DOHH2 (cell line): ENCODE results near the gene SUPT3H.

Source experiments
- H3F3A ChIP-seq: fragments of 200-600 bp; sonication (generic), shearing (Covaris generic); 2 replicates; pipeline ENCODE4 v1.6.0; 2016; ENCODE audit warnings: antibody characterized with exemption, mild to moderate bottlenecking; ENCODE audit not compliant: control insufficient read depth, insufficient read depth
- H3K27ac ChIP-seq: fragments of 200-600 bp; sonication (generic); 2 replicates; pipeline ENCODE4 v1.5.1; 2014; ENCODE audit warnings: low read depth, mild to moderate bottlenecking, low read length, moderate library complexity
- H3K27me3 ChIP-seq: fragments of 200-600 bp; sonication (generic); 2 replicates; pipeline ENCODE4 v1.6.1; 2014; ENCODE audit warnings: mild to moderate bottlenecking, low read length, mixed read lengths; ENCODE audit not compliant: control insufficient read depth
- H3K36me3 ChIP-seq: fragments of 200-600 bp; sonication (generic); 2 replicates; pipeline ENCODE4 v1.6.1; 2014; ENCODE audit warnings: mild to moderate bottlenecking, low read length, moderate library complexity, mixed read lengths; ENCODE audit not compliant: control insufficient read depth
- H3K4me1 ChIP-seq: fragments of 200-600 bp; sonication (generic); 2 replicates; pipeline ENCODE4 v1.6.1; 2014; ENCODE audit warnings: mild to moderate bottlenecking, low read length, mixed read lengths; ENCODE audit not compliant: control insufficient read depth
- H3K4me2 ChIP-seq: fragments of 200-600 bp; sonication (generic); 2 replicates; pipeline ENCODE4 v1.6.0; 2014; ENCODE audit warnings: mild to moderate bottlenecking, low read length, moderate library complexity
- H3K4me3 ChIP-seq: fragments of 200-600 bp; sonication (generic); 2 replicates; pipeline ENCODE4 v1.5.1; 2014; ENCODE audit warnings: mild to moderate bottlenecking, low read length, mixed read lengths
- H3K79me2 ChIP-seq: fragments of 200-600 bp; sonication (generic); 2 replicates; pipeline ENCODE4 v1.6.1; 2014; ENCODE audit warnings: mild to moderate bottlenecking, low read length, mixed read lengths; ENCODE audit not compliant: control insufficient read depth
- H3K9me2 ChIP-seq: fragments of 200-600 bp; sonication (generic); replicated peaks from 2 replicates; pipeline ENCODE4 v1.6.1; 2014; ENCODE audit warnings: mild to moderate bottlenecking, low read length, mixed read lengths; ENCODE audit not compliant: control insufficient read depth
- H3K9me3 ChIP-seq: fragments of 200-600 bp; sonication (generic); 2 replicates; pipeline ENCODE4 v1.6.1; 2014; ENCODE audit warnings: antibody characterized with exemption, low read length, mixed read lengths; ENCODE audit not compliant: control insufficient read depth, insufficient read depth
- H4K20me1 ChIP-seq: fragments of 200-600 bp; sonication (generic); 2 replicates; pipeline ENCODE4 v1.6.0; 2014; ENCODE audit warnings: low read depth, mild to moderate bottlenecking, antibody characterized with exemption, low read length, moderate library complexity; ENCODE audit not compliant: control insufficient read depth, insufficient read depth
- CTCF ChIP-seq: fragments of 200-600 bp; sonication (generic); IDR thresholded peaks from one replicate; pipeline ENCODE4 v1.5.1; 2014; ENCODE audit warnings: antibody characterized with exemption, mild to moderate bottlenecking, low read depth, low read length; ENCODE audit not compliant: poor library complexity, severe bottlenecking
- EZH2phosphoT487 ChIP-seq: fragments of 200-600 bp; sonication (generic); IDR thresholded peaks from 2 replicates; pipeline ENCODE4 v1.6.1; 2017; ENCODE audit warnings: borderline replicate concordance, mild to moderate bottlenecking, antibody characterized with exemption, low read length, moderate library complexity, mixed read lengths

The SUPT3H gene

GRCh38 chr6:45421709-45422502 lies 44.2 kb upstream of the SUPT3H start:
- Histone ChIP-seq H3K27me3 (peaks cover 85% of the 10 kb centered on the region), H3K4me3 (peak overlapping the region; percentile 64), H3K27ac (no peak overlapping the region), H3K36me3 (no peaks in the 10 kb centered on the region), H3F3A (peaks cover 11% of the 10 kb centered on the region), H4K20me1 (no peaks in the 10 kb centered on the region; the same call in 1 of the 2 replicates), H3K4me1 (peaks cover 38% of the 10 kb centered on the region), H3K79me2 (no peaks in the 10 kb centered on the region), H3K4me2 (peak overlapping the region; percentile 85), H3K9me3 (no peaks in the 10 kb centered on the region), H3K9me2 (no peaks in the 10 kb centered on the region)
- no peak; the same call in 1 of the 2 replicates for TF ChIP-seq EZH2phosphoT487
- peak; percentile 12 for TF ChIP-seq CTCF

GRCh38 chr6:45420909-45421708 lies 43.4 kb upstream of the SUPT3H start:
- H4K20me1 ChIP-seq: no peaks in the 10 kb centered on the region; the same call in 1 of the 2 replicates
- H3K27me3 ChIP-seq: peaks cover 90% of the 10 kb centered on the region
- no peak overlapping the region for H3K27ac ChIP-seq
- H3F3A ChIP-seq: peaks cover 11% of the 10 kb centered on the region
- TF ChIP-seq CTCF: no peak
- TF ChIP-seq EZH2phosphoT487: peak; percentile 87
- H3K9me2 ChIP-seq: no peaks in the 10 kb centered on the region
- peak overlapping the region; percentile 64 for H3K4me3 ChIP-seq
- H3K4me1 ChIP-seq: peaks cover 36% of the 10 kb centered on the region
- no peaks in the 10 kb centered on the region for H3K36me3 ChIP-seq
- H3K9me3 ChIP-seq: no peaks in the 10 kb centered on the region
- H3K4me2 ChIP-seq: peak overlapping the region; percentile 85
- H3K79me2 ChIP-seq: no peaks in the 10 kb centered on the region

GRCh38 chr6:45420083-45420908 lies 42.6 kb upstream of the SUPT3H start:
- Histone ChIP-seq H3K4me2 (peak overlapping the region; percentile 7; the same call in 1 of the 2 replicates), H3K36me3 (no peaks in the 10 kb centered on the region), H4K20me1 (no peaks in the 10 kb centered on the region; the same call in 1 of the 2 replicates), H3F3A (peaks cover 6% of the 10 kb centered on the region), H3K79me2 (no peaks in the 10 kb centered on the region), H3K9me2 (no peaks in the 10 kb centered on the region), H3K27ac (no peak overlapping the region), H3K4me1 (peaks cover 34% of the 10 kb centered on the region), H3K4me3 (no peak overlapping the region), H3K9me3 (no peaks in the 10 kb centered on the region), H3K27me3 (peaks cover 92% of the 10 kb centered on the region)
- no peak for TF ChIP-seq CTCF
- TF ChIP-seq EZH2phosphoT487: no peak; the same call in 1 of the 2 replicates
